Activated CD4-positive, alpha-beta T cell treated with anti-CD3 and anti-CD28 coated beads for 36 hours (primary cell): ENCODE results near the gene TLX1. TPM values are rescaled to one million over a fixed set of nuclear protein-coding genes. Genes with fewer than 3 reads are reported as not detected.
"Not testable (repeated sequence)": the region's sequence is repeated elsewhere in the genome, so short reads cannot be mapped to it uniquely, and the experiment has no call there.

Source experiments
- ATAC-seq: fragments of 200-7000 bp; cut with Tn5 transposase; one replicate; pipeline ENCODE4 v1.10.0; 2021; ENCODE audit warnings: mild to moderate bottlenecking, moderate library complexity
- CTCF ChIA-PET: fragments of 350-600 bp; sonication (Branson Sonifier 250); formaldehyde crosslinking; loops from one replicate; lab custom pipeline; 2021; ENCODE audit warnings: antibody characterized with exemption; lab: Charles Lee
- POLR2A ChIA-PET: fragments of 350-600 bp; sonication (Branson Sonifier 250); formaldehyde crosslinking; loops from one replicate; lab custom pipeline; 2021; ENCODE audit warnings: antibody characterized with exemption, inconsistent platforms; lab: Charles Lee
- DNase-seq: peaks from one replicate; pipeline ENCODE4 v3.0.0-alpha.2; 2020
- H3K27ac Mint-ChIP-seq: one replicate; pipeline ENCODE4 v1.8.0; 2021; ENCODE audit warnings: mixed read lengths
- H3K27me3 Mint-ChIP-seq: one replicate; pipeline ENCODE4 v1.8.0; 2021; ENCODE audit warnings: mixed read lengths
- H3K36me3 Mint-ChIP-seq: one replicate; pipeline ENCODE4 v1.8.0; 2021; ENCODE audit warnings: low read depth, mixed read lengths
- H3K4me1 Mint-ChIP-seq: one replicate; pipeline ENCODE4 v1.8.0; 2021; ENCODE audit warnings: mixed read lengths
- H3K4me3 Mint-ChIP-seq: one replicate; pipeline ENCODE4 v1.8.0; 2021; ENCODE audit warnings: mild to moderate bottlenecking, moderate library complexity, mixed read lengths
- H3K9me3 Mint-ChIP-seq: one replicate; pipeline ENCODE4 v1.8.0; 2021; ENCODE audit warnings: low read depth, mixed read lengths
- intact Hi-C, 2 experiments: fragments of 100-400 bp; cut with DNase I in 1 of 2; cut with micrococcal nuclease in 1 of 2; formaldehyde crosslinking; loops; one replicate each; pipeline versions ENCODE4 v1.14.2 to v1.15.1; 2022 to 2024; cut with DNase I, micrococcal nuclease
- total RNA-seq, 2 experiments: library from RNA; stranded (reverse); gene quantifications; one replicate each; pipeline ENCODE4 v1.2.3, GENCODE V29; 2021

TLX1 gene
- total RNA-seq, 2 experiments from 2014 or later, result not detected

- H3K9me3 Mint-ChIP-seq, result no peaks in the 10 kb centered on the region
- ChIA-PET CTCF (interaction anchor here (0.5 to 7.8 kb wide), 71 partner anchors 8 to 462 kb away, joined by 3 to 298 read pairs (median 4); partner anchors contain the start of genes KAZALD1 and TLX1), POLR2A (interaction anchor here (0.6 to 1.9 kb wide), 3 partner anchors 18 to 82 kb away, joined by 4 read pairs; no protein-coding TSS in a partner anchor)
- peaks cover 19% of the 10 kb centered on the region for H3K4me1 Mint-ChIP-seq
- intact Hi-C loops, result loop anchor here (1.0 kb wide), 3 partner anchors 47 to 101 kb away; no protein-coding TSS in a partner anchor
- no peak overlapping the region for H3K27ac Mint-ChIP-seq
- ATAC-seq, result peak; percentile 90
- no peaks in the 10 kb centered on the region for H3K36me3 Mint-ChIP-seq
- peaks cover 78% of the 10 kb centered on the region for H3K27me3 Mint-ChIP-seq
- DNase-seq, result peak; percentile 91
- no peak overlapping the region for H3K4me3 Mint-ChIP-seq
Observed at GRCh38 chr10:101141616-101142532, 10.8 kb downstream of the TLX1 start.

- no peak for ATAC-seq
- CTCF ChIA-PET, result interaction anchor here (0.5 to 7.8 kb wide), 62 partner anchors 9 to 461 kb away, joined by 3 to 298 read pairs (median 4); partner anchors contain the start of genes KAZALD1 and TLX1
- H3K4me3 Mint-ChIP-seq, result no peak overlapping the region
- H3K27me3 Mint-ChIP-seq, result peaks cover 79% of the 10 kb centered on the region
- DNase-seq, result no peak
- no peaks in the 10 kb centered on the region for H3K36me3 Mint-ChIP-seq
- POLR2A ChIA-PET, result interaction anchor here (0.6 to 1.9 kb wide), 3 partner anchors 19 to 83 kb away, joined by 4 read pairs; no protein-coding TSS in a partner anchor
- H3K27ac Mint-ChIP-seq, result no peak overlapping the region
- intact Hi-C loops, result loop anchor here (1.0 kb wide), 3 partner anchors 47 to 101 kb away; no protein-coding TSS in a partner anchor
- peaks cover 19% of the 10 kb centered on the region for H3K4me1 Mint-ChIP-seq
- H3K9me3 Mint-ChIP-seq, result no peaks in the 10 kb centered on the region
Observed at GRCh38 chr10:101142533-101143344, 11.6 kb downstream of the TLX1 start.

GRCh38 chr10:101143345-101143630 is 12.2 kb downstream of the TLX1 start:
- no peak overlapping the region for H3K4me3 Mint-ChIP-seq
- ATAC-seq (no peak), DNase-seq (no peak)
- no peak overlapping the region for H3K27ac Mint-ChIP-seq
- H3K27me3 Mint-ChIP-seq, result peaks cover 77% of the 10 kb centered on the region
- intact Hi-C loops, result no loop called here
- ChIA-PET POLR2A (no interaction called here), CTCF (interaction anchor here (0.7 to 7.8 kb wide), 9 partner anchors 9 to 415 kb away, joined by 3 to 298 read pairs (median 8); partner anchors contain the start of gene TLX1)
- H3K4me1 Mint-ChIP-seq, result peaks cover 16% of the 10 kb centered on the region
- no peaks in the 10 kb centered on the region for H3K36me3 Mint-ChIP-seq
- H3K9me3 Mint-ChIP-seq, result no peaks in the 10 kb centered on the region

GRCh38 chr10:101144053-101144452 is 13.0 kb downstream of the TLX1 start:
- Mint-ChIP-seq H3K36me3 (no peaks in the 10 kb centered on the region), H3K27ac (no peak overlapping the region), H3K9me3 (no peaks in the 10 kb centered on the region), H3K4me3 (no peak overlapping the region), H3K4me1 (peaks cover 11% of the 10 kb centered on the region), H3K27me3 (peaks cover 75% of the 10 kb centered on the region)
- ChIA-PET POLR2A (no interaction called here), CTCF (interaction anchor here (3.0 to 7.8 kb wide), 2 partner anchors 12 to 48 kb away, joined by 14 to 298 read pairs; partner anchors contain the start of gene TLX1)
- ATAC-seq (no peak), DNase-seq (no peak)
- intact Hi-C loops, result no loop called here

GRCh38 chr10:101145145-101145544 is 14.0 kb downstream of the TLX1 start:
- H3K27me3 Mint-ChIP-seq, result peaks cover 76% of the 10 kb centered on the region
- no peaks in the 10 kb centered on the region for H3K36me3 Mint-ChIP-seq
- POLR2A ChIA-PET, result no interaction called here

GRCh38 chr10:101145750-101146391 is 14.8 kb downstream of the TLX1 start:
- DNase-seq (no peak), ATAC-seq (no peak)
- Mint-ChIP-seq H3K4me1 (peaks cover 2% of the 10 kb centered on the region), H3K9me3 (no peaks in the 10 kb centered on the region), H3K4me3 (no peak overlapping the region), H3K36me3 (no peaks in the 10 kb centered on the region), H3K27ac (no peak overlapping the region), H3K27me3 (peaks cover 76% of the 10 kb centered on the region)
- CTCF ChIA-PET, result interaction anchor here (0.6 to 1.2 kb wide), 4 partner anchors 44 to 126 kb away, joined by 3 to 10 read pairs (median 3); no protein-coding TSS in a partner anchor
- intact Hi-C loops, result no loop called here
- POLR2A ChIA-PET, result no interaction called here

More at GRCh38 chr10:101145145-101145544, 14.0 kb downstream of the TLX1 start:
- CTCF ChIA-PET, result no interaction called here
- H3K27ac Mint-ChIP-seq, result no peak overlapping the region
- DNase-seq, result no peak
- no peak overlapping the region for H3K4me3 Mint-ChIP-seq
- ATAC-seq, result no peak
- H3K4me1 Mint-ChIP-seq, result peaks cover 7% of the 10 kb centered on the region
- intact Hi-C loops, result no loop called here
- no peaks in the 10 kb centered on the region for H3K9me3 Mint-ChIP-seq

- Mint-ChIP-seq H3K4me3 (no peak overlapping the region), H3K27me3 (peaks cover 75% of the 10 kb centered on the region), H3K9me3 (no peaks in the 10 kb centered on the region), H3K36me3 (no peaks in the 10 kb centered on the region), H3K27ac (no peak overlapping the region), H3K4me1 (peaks cover 2% of the 10 kb centered on the region)
- ChIA-PET CTCF (interaction anchor here (0.6 to 1.2 kb wide), 5 partner anchors 45 to 125 kb away, joined by 3 to 10 read pairs (median 3); no protein-coding TSS in a partner anchor), POLR2A (no interaction called here)
- DNase-seq (peak; percentile 43), ATAC-seq (peak; percentile 49)
- intact Hi-C loops, result no loop called here
Observed at GRCh38 chr10:101146392-101147251, 15.5 kb downstream of the TLX1 start.

- Mint-ChIP-seq H3K36me3 (no peaks in the 10 kb centered on the region), H3K4me3 (no peak overlapping the region), H3K27me3 (peaks cover 70% of the 10 kb centered on the region), H3K4me1 (peaks cover 2% of the 10 kb centered on the region), H3K9me3 (no peaks in the 10 kb centered on the region), H3K27ac (no peak overlapping the region)
- intact Hi-C loops, result no loop called here
- POLR2A ChIA-PET, result no interaction called here
- CTCF ChIA-PET, result interaction anchor here (0.7 to 2.6 kb wide), 8 partner anchors 9 to 84 kb away, joined by 3 to 21 read pairs (median 4); no protein-coding TSS in a partner anchor
- ATAC-seq (no peak), DNase-seq (no peak)
Observed at GRCh38 chr10:101151395-101151794, 20.3 kb downstream of the TLX1 start.

GRCh38 chr10:101152316-101152715 is 21.2 kb downstream of the TLX1 start:
- Mint-ChIP-seq H3K4me3 (no peak overlapping the region), H3K27ac (no peak overlapping the region), H3K4me1 (no peaks in the 10 kb centered on the region), H3K27me3 (peaks cover 70% of the 10 kb centered on the region), H3K36me3 (no peaks in the 10 kb centered on the region), H3K9me3 (no peaks in the 10 kb centered on the region)
- POLR2A ChIA-PET, result no interaction called here
- intact Hi-C loops, result no loop called here
- no peak for ATAC-seq
- no peak for DNase-seq
- CTCF ChIA-PET, result interaction anchor here (0.6 to 2.6 kb wide), 9 partner anchors 9 to 251 kb away, joined by 3 to 21 read pairs (median 4); no protein-coding TSS in a partner anchor

GRCh38 chr10:101154506-101154905 is 23.4 kb downstream of the TLX1 start:
- intact Hi-C loops, ATAC-seq, H3K4me1 Mint-ChIP-seq, H3K4me3 Mint-ChIP-seq, H3K27ac Mint-ChIP-seq, H3K9me3 Mint-ChIP-seq, POLR2A ChIA-PET, H3K36me3 Mint-ChIP-seq, DNase-seq: not testable (repeated sequence)
- CTCF ChIA-PET, result interaction anchor here (1.0 to 1.7 kb wide), 2 partner anchors 12 to 58 kb away, joined by 3 to 8 read pairs; no protein-coding TSS in a partner anchor
- peaks cover 57% of the 10 kb centered on the region for H3K27me3 Mint-ChIP-seq
